NCI-H1105 treated with DMSO at 0.1 percent for 48 hours (cell line): ENCODE data around the gene CEMIP2.

Source experiments
- DNase-seq: peaks from one replicate; lab custom pipeline; 2025; lab: John Stamatoyannopoulos, UW

CEMIP2 gene

GRCh38 chr9:71642056-71642455, 126.3 kb downstream of the CEMIP2 start:
- no peak for DNase-seq

- DNase-seq, result no peak
These were observed 129.7 kb downstream of the CEMIP2 start for GRCh38 chr9:71638627-71639026.

- DNase-seq, result no peak
These were observed 130.4 kb downstream of the CEMIP2 start for GRCh38 chr9:71637926-71638325.

GRCh38 chr9:71637375-71637774, 130.9 kb downstream of the CEMIP2 start:
- DNase-seq, result no peak

- no peak for DNase-seq
These were observed 132.0 kb downstream of the CEMIP2 start for GRCh38 chr9:71636143-71636839.

- DNase-seq, result no peak
These were observed 133.6 kb downstream of the CEMIP2 start for GRCh38 chr9:71634752-71635151.
